GM23338 (cell line): ENCODE results near the gene DNAJB6. TPM values are rescaled to one million over a fixed set of nuclear protein-coding genes. Genes with fewer than 3 reads are reported as not detected.

ENCODE experiments used
- ATAC-seq: fragments of 200-7000 bp; cut with Tn5 transposase; 3 replicates; pipeline ENCODE4 v1.9.1; 2020
- DNase-seq: peaks from one replicate; pipeline ENCODE4 v3.0.0-alpha.2; 2015; ENCODE audit warnings: low spot score
- H2AFZ ChIP-seq: fragments of 200-600 bp; sonication (generic); 2 replicates; pipeline ENCODE4 v1.8.0; 2016; ENCODE audit warnings: antibody characterized with exemption, mild to moderate bottlenecking, moderate library complexity
- H3F3A ChIP-seq: fragments of 200-600 bp; sonication (generic); replicated peaks from 2 replicates; pipeline ENCODE4 v1.8.0; 2017; ENCODE audit warnings: antibody characterized with exemption, mixed run types, low read depth
- H3K27ac ChIP-seq: fragments of 200-600 bp; sonication (generic); 2 replicates; pipeline ENCODE4 v1.6.1; 2016; ENCODE audit warnings: low read depth
- H3K27me3 ChIP-seq: fragments of 200-600 bp; sonication (generic); 2 replicates; pipeline ENCODE4 v1.8.0; 2016; ENCODE audit warnings: mild to moderate bottlenecking, mixed run types, moderate library complexity; ENCODE audit not compliant: insufficient read depth
- H3K36me3 ChIP-seq: fragments of 200-600 bp; sonication (generic); 2 replicates; pipeline ENCODE4 v1.8.0; 2016; ENCODE audit warnings: mild to moderate bottlenecking; ENCODE audit not compliant: insufficient read depth
- H3K4me1 ChIP-seq: fragments of 200-600 bp; sonication (generic); 2 replicates; pipeline ENCODE4 v1.8.0; 2016; ENCODE audit warnings: mild to moderate bottlenecking, moderate library complexity; ENCODE audit not compliant: insufficient read depth
- H3K4me2 ChIP-seq: fragments of 200-600 bp; sonication (generic); 2 replicates; pipeline ENCODE4 v1.7.1; 2017; ENCODE audit warnings: mixed run types
- H3K4me3 ChIP-seq: fragments of 200-600 bp; sonication (generic); 2 replicates; pipeline ENCODE4 v1.6.1; 2016; ENCODE audit warnings: mixed run types
- H3K79me2 ChIP-seq: fragments of 200-600 bp; sonication (generic); replicated peaks from 2 replicates; pipeline ENCODE4 v1.8.0; 2017; ENCODE audit warnings: mild to moderate bottlenecking; ENCODE audit not compliant: insufficient read depth
- H3K9me2 ChIP-seq: fragments of 200-600 bp; sonication (generic); 2 replicates; pipeline ENCODE4 v1.8.0; 2017; ENCODE audit not compliant: insufficient read depth
- H4K20me1 ChIP-seq: fragments of 200-600 bp; sonication (generic); replicated peaks from 2 replicates; pipeline ENCODE4 v1.8.0; 2017; ENCODE audit warnings: mild to moderate bottlenecking; ENCODE audit not compliant: insufficient read depth
- H3K27ac Mint-ChIP-seq: 2 replicates; pipeline ENCODE4 v1.8.0; 2020; ENCODE audit warnings: inconsistent platforms, mild to moderate bottlenecking, moderate library complexity, mixed read lengths
- H3K27me3 Mint-ChIP-seq: 3 replicates; pipeline ENCODE4 v1.8.0; 2022; ENCODE audit warnings: low read depth, mild to moderate bottlenecking, moderate library complexity, mixed read lengths, inconsistent platforms; ENCODE audit not compliant: insufficient read depth, poor library complexity
- H3K36me3 Mint-ChIP-seq: 3 replicates; pipeline ENCODE4 v1.8.0; 2021; ENCODE audit warnings: low read depth, mild to moderate bottlenecking, inconsistent platforms, moderate library complexity, mixed read lengths
- H3K4me1 Mint-ChIP-seq: 3 replicates; pipeline ENCODE4 v1.8.0; 2020; ENCODE audit warnings: mild to moderate bottlenecking, inconsistent platforms, mixed read lengths
- H3K4me3 Mint-ChIP-seq: 3 replicates; pipeline ENCODE4 v1.8.0; 2021; ENCODE audit warnings: moderate library complexity, mild to moderate bottlenecking, inconsistent platforms, mixed read lengths
- H3K9me3 Mint-ChIP-seq: 3 replicates; pipeline ENCODE4 v1.8.0; 2020; ENCODE audit warnings: moderate library complexity, mild to moderate bottlenecking, inconsistent platforms, mixed read lengths
- CREB1 ChIP-seq: fragments of 250-450 bp; sonication (Bioruptor Pico); IDR thresholded peaks from 2 replicates; pipeline ENCODE4 v1.5.0; 2020; ENCODE audit warnings: low read depth, mild to moderate bottlenecking, moderate library complexity
- CTCF ChIP-seq, 2 experiments: fragments of 200-600 bp in 1 of 2; sonication (generic) in 1 of 2; conservative IDR thresholded peaks; 2 replicates each; pipeline versions ENCODE4 v1.5.1 to v1.6.1; 2016 to 2017; ENCODE audit warnings: antibody characterized with exemption in 2 of 2, low read depth in 2 of 2, mild to moderate bottlenecking in 2 of 2, moderate library complexity in 1 of 2
- EZH2 ChIP-seq: fragments of 200-600 bp; sonication (generic); IDR thresholded peaks from one replicate; pipeline ENCODE4 v1.8.0; 2017; ENCODE audit warnings: antibody characterized with exemption, mild to moderate bottlenecking, low read depth; ENCODE audit not compliant: unreplicated experiment
- EZH2phosphoT487 ChIP-seq: fragments of 200-600 bp; sonication (generic); IDR thresholded peaks from one replicate; pipeline ENCODE4 v1.8.1; 2018; ENCODE audit warnings: antibody characterized with exemption; ENCODE audit not compliant: unreplicated experiment
- JUNB ChIP-seq: IDR thresholded peaks from one replicate; pipeline ENCODE4 v1.6.1; 2016; ENCODE audit warnings: antibody characterized with exemption; ENCODE audit not compliant: unreplicated experiment
- NANOG ChIP-seq: IDR thresholded peaks from 2 replicates; pipeline ENCODE4 v1.6.1; 2016; ENCODE audit warnings: antibody characterized with exemption, borderline replicate concordance
- POLR2AphosphoS5 ChIP-seq: IDR thresholded peaks from 2 replicates; pipeline ENCODE4 v1.6.1; 2016; ENCODE audit warnings: antibody characterized with exemption, low read depth
- STAT1 ChIP-seq: IDR thresholded peaks from one replicate; pipeline ENCODE4 v1.6.1; 2016; ENCODE audit warnings: antibody characterized with exemption; ENCODE audit not compliant: unreplicated experiment
- ZNF331 ChIP-seq: fragments of 250-450 bp; sonication (Bioruptor Pico); IDR thresholded peaks from 2 replicates; pipeline ENCODE4 v1.5.0; 2020; ENCODE audit warnings: low read depth, mild to moderate bottlenecking, moderate library complexity
- ZNF462 ChIP-seq: fragments of 250-450 bp; sonication (Bioruptor Pico); IDR thresholded peaks from 2 replicates; pipeline ENCODE4 v1.5.0; 2020; ENCODE audit warnings: mild to moderate bottlenecking, moderate library complexity
- polyA plus RNA-seq: library from polyadenylated mRNA; unstranded; fragments of >200 nt; fragmentation: Nextera tagmentation; extraction: Ambion mirVana; gene quantifications from 2 replicates; pipeline ENCODE4 v1.2.1, GENCODE V29; 2016
- total RNA-seq: library from RNA; depleted of rRNA; stranded (reverse); fragments of >200 nt; shearing (Covaris generic); gene quantifications from 2 replicates; pipeline ENCODE4 v1.2.3, GENCODE V29; 2014
- TF ChIP-seq, protein P1 (sequence below): IDR thresholded peaks from 2 replicates; pipeline ENCODE4 v1.6.1; 2016; ENCODE audit warnings: antibody characterized with exemption
- TF ChIP-seq, protein P2 (sequence below): IDR thresholded peaks from one replicate; pipeline ENCODE4 v1.6.1; 2018; ENCODE audit warnings: antibody characterized with exemption; ENCODE audit not compliant: unreplicated experiment

DNAJB6 gene
- total and polyA plus RNA-seq, 2 experiments from 2014 or later: 308 to 322 TPM

GRCh38 chr7:157373493-157373892, 36.7 kb downstream of the DNAJB6 start:
- Mint-ChIP-seq H3K4me1 (peaks cover 42% of the 10 kb centered on the region), H3K27ac (peak overlapping the region; percentile 21; the same call in 1 of the 2 replicates), H3K9me3 (no peaks in the 10 kb centered on the region), H3K27me3 (peaks cover 4% of the 10 kb centered on the region), H3K4me3 (no peak overlapping the region), H3K36me3 (peaks cover 86% of the 10 kb centered on the region)
- peak overlapping the region; percentile 79 for H3K27ac ChIP-seq
- ATAC-seq (no peak), DNase-seq (no peak)
- H3K4me1 ChIP-seq: peaks cover 38% of the 10 kb centered on the region
- no peaks in the 10 kb centered on the region for H3K27me3 ChIP-seq
- no peak overlapping the region for H2AFZ ChIP-seq
- H3K4me3 ChIP-seq: no peak overlapping the region
- peaks cover 45% of the 10 kb centered on the region for H3K36me3 ChIP-seq
- H3F3A ChIP-seq: peaks cover 46% of the 10 kb centered on the region
- no peak overlapping the region for H3K4me2 ChIP-seq
- peaks cover 100% of the 10 kb centered on the region for H3K79me2 ChIP-seq
- H3K9me2 ChIP-seq: no peaks in the 10 kb centered on the region
- TF ChIP-seq, protein P1, sequence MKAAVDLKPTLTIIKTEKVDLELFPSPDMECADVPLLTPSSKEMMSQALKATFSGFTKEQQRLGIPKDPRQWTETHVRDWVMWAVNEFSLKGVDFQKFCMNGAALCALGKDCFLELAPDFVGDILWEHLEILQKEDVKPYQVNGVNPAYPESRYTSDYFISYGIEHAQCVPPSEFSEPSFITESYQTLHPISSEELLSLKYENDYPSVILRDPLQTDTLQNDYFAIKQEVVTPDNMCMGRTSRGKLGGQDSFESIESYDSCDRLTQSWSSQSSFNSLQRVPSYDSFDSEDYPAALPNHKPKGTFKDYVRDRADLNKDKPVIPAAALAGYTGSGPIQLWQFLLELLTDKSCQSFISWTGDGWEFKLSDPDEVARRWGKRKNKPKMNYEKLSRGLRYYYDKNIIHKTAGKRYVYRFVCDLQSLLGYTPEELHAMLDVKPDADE: no peak
- TF ChIP-seq EZH2 (no peak), CTCF (conservative IDR thresholded peaks at IDR 0.05; ENCODE audit: low read depth in 2 of 2) (no peak), EZH2phosphoT487 (no peak), ZNF331 (CRISPR knock-in tag) (no peak), POLR2AphosphoS5 (no peak), CREB1 (CRISPR knock-in tag) (no peak), STAT1 (no peak), NANOG (no peak), ZNF462 (CRISPR knock-in tag) (no peak), JUNB (no peak)
- TF ChIP-seq, protein P2, sequence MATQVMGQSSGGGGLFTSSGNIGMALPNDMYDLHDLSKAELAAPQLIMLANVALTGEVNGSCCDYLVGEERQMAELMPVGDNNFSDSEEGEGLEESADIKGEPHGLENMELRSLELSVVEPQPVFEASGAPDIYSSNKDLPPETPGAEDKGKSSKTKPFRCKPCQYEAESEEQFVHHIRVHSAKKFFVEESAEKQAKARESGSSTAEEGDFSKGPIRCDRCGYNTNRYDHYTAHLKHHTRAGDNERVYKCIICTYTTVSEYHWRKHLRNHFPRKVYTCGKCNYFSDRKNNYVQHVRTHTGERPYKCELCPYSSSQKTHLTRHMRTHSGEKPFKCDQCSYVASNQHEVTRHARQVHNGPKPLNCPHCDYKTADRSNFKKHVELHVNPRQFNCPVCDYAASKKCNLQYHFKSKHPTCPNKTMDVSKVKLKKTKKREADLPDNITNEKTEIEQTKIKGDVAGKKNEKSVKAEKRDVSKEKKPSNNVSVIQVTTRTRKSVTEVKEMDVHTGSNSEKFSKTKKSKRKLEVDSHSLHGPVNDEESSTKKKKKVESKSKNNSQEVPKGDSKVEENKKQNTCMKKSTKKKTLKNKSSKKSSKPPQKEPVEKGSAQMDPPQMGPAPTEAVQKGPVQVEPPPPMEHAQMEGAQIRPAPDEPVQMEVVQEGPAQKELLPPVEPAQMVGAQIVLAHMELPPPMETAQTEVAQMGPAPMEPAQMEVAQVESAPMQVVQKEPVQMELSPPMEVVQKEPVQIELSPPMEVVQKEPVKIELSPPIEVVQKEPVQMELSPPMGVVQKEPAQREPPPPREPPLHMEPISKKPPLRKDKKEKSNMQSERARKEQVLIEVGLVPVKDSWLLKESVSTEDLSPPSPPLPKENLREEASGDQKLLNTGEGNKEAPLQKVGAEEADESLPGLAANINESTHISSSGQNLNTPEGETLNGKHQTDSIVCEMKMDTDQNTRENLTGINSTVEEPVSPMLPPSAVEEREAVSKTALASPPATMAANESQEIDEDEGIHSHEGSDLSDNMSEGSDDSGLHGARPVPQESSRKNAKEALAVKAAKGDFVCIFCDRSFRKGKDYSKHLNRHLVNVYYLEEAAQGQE: no peak
- peaks cover 96% of the 10 kb centered on the region for H4K20me1 ChIP-seq
